Measurements from ENCODE around the gene DIP2A. TPM values are rescaled to one million over a fixed set of nuclear protein-coding genes. Genes with fewer than 3 reads are reported as not detected.
A peak's percentile ranks its signal among the peaks of the same experiment; 100 is the strongest.

DIP2A gene
- total RNA-seq, 1 donor from 2014 or later: 23.9 TPM

- ATAC-seq (no peak), DNase-seq (ENCODE audit: missing footprints) (no peak)
- intact Hi-C loops (cut with DNase I): no loop called here
These were observed 7.0 kb downstream of the DIP2A start for GRCh38 chr21:46465651-46466050.

GRCh38 chr21:46468108-46468774 lies 9.6 kb downstream of the DIP2A start:
- intact Hi-C loops (cut with DNase I): no loop called here
- DNase-seq (ENCODE audit: missing footprints) (no peak), ATAC-seq (no peak)

- no peak for DNase-seq (ENCODE audit: missing footprints)
- intact Hi-C loops (cut with DNase I): no loop called here
- no peak for ATAC-seq
These were observed 10.6 kb downstream of the DIP2A start for GRCh38 chr21:46469275-46469674.

GRCh38 chr21:46471514-46471913 lies 12.8 kb downstream of the DIP2A start:
- no peak for DNase-seq (ENCODE audit: missing footprints)
- no peak for ATAC-seq
- intact Hi-C loops (cut with DNase I): no loop called here

GRCh38 chr21:46472246-46472645 lies 13.6 kb downstream of the DIP2A start:
- DNase-seq (ENCODE audit: missing footprints): no peak
- no peak for ATAC-seq

GRCh38 chr21:46474382-46474781 lies 15.7 kb downstream of the DIP2A start:
- DNase-seq (ENCODE audit: missing footprints) (no peak), ATAC-seq (no peak)
- intact Hi-C loops (cut with DNase I): no loop called here

More at GRCh38 chr21:46472246-46472645, 13.6 kb downstream of the DIP2A start:
- intact Hi-C loops (cut with DNase I): no loop called here

- DNase-seq (ENCODE audit: missing footprints): no peak
- no peak for ATAC-seq
- intact Hi-C loops (cut with DNase I): no loop called here
These were observed 16.6 kb downstream of the DIP2A start for GRCh38 chr21:46475296-46475695.

GRCh38 chr21:46477765-46478164 lies 19.1 kb downstream of the DIP2A start:
- DNase-seq (ENCODE audit: missing footprints) (no peak), ATAC-seq (no peak)
- intact Hi-C loops (cut with DNase I): no loop called here

- intact Hi-C loops (cut with DNase I): no loop called here
- DNase-seq (ENCODE audit: missing footprints) (no peak), ATAC-seq (no peak)
These were observed 20.2 kb downstream of the DIP2A start for GRCh38 chr21:46478910-46479309.

- ATAC-seq: no peak
- intact Hi-C loops (cut with DNase I): no loop called here
These were observed 21.8 kb downstream of the DIP2A start for GRCh38 chr21:46480466-46480865.

GRCh38 chr21:46482225-46482845 lies 23.6 kb downstream of the DIP2A start:
- ATAC-seq: no peak
- DNase-seq (ENCODE audit: missing footprints): no peak
- intact Hi-C loops (cut with DNase I): no loop called here

More at GRCh38 chr21:46480466-46480865, 21.8 kb downstream of the DIP2A start:
- DNase-seq (ENCODE audit: missing footprints): no peak

- ATAC-seq (no peak), DNase-seq (ENCODE audit: missing footprints) (no peak)
- intact Hi-C loops (cut with DNase I): no loop called here
These were observed 24.1 kb downstream of the DIP2A start for GRCh38 chr21:46482846-46483231.

GRCh38 chr21:46483300-46484295 lies 24.9 kb downstream of the DIP2A start:
- no peak for DNase-seq (ENCODE audit: missing footprints)

GRCh38 chr21:46486481-46487126 lies 27.9 kb downstream of the DIP2A start:
- ATAC-seq (no peak), DNase-seq (ENCODE audit: missing footprints) (no peak)
- intact Hi-C loops (cut with DNase I): no loop called here

More at GRCh38 chr21:46483300-46484295, 24.9 kb downstream of the DIP2A start:
- peak; percentile 82 for ATAC-seq
- intact Hi-C loops (cut with DNase I): no loop called here

GRCh38 chr21:46489162-46489663 lies 30.5 kb downstream of the DIP2A start:
- no peak for ATAC-seq
- no peak for DNase-seq (ENCODE audit: missing footprints)
- intact Hi-C loops (cut with DNase I): no loop called here

- intact Hi-C loops (cut with DNase I): no loop called here
- DNase-seq (ENCODE audit: missing footprints) (no peak), ATAC-seq (no peak)
These were observed 31.1 kb downstream of the DIP2A start for GRCh38 chr21:46489800-46490199.

- DNase-seq (ENCODE audit: missing footprints) (no peak), ATAC-seq (no peak)
- intact Hi-C loops (cut with DNase I): no loop called here
These were observed 32.9 kb downstream of the DIP2A start for GRCh38 chr21:46491553-46491952.

GRCh38 chr21:46492851-46493250 lies 34.2 kb downstream of the DIP2A start:
- intact Hi-C loops (cut with DNase I): no loop called here

GRCh38 chr21:46493828-46494227 lies 35.1 kb downstream of the DIP2A start:
- intact Hi-C loops (cut with DNase I): no loop called here
- DNase-seq (ENCODE audit: missing footprints) (no peak), ATAC-seq (no peak)

More at GRCh38 chr21:46492851-46493250, 34.2 kb downstream of the DIP2A start:
- no peak for ATAC-seq
- DNase-seq (ENCODE audit: missing footprints): no peak

Data from Right ventricle myocardium inferior (tissue), 1 donor.